GM12878 (cell line): Measurements from ENCODE around the gene CHD1.

ENCODE experiments used
- CTCF ChIP-seq, 3 experiments: IDR thresholded peaks in 2 of 3; conservative IDR thresholded peaks in 1 of 3; 2 replicates each; pipeline ENCODE4 v1.5.1; 2011; ENCODE audit warnings: low read depth in 3 of 3, low read length in 3 of 3, mild to moderate bottlenecking in 3 of 3, control low read depth in 2 of 3, moderate library complexity in 2 of 3, inconsistent platforms in 1 of 3, mixed read lengths in 1 of 3; ENCODE audit not compliant: control insufficient read depth in 2 of 3, insufficient read depth in 1 of 3; ENCODE audit errors: extremely low read depth in 1 of 3
- IRF3 ChIP-seq: fragments of 450-650 bp; IDR thresholded peaks from 2 replicates; pipeline ENCODE4 v1.6.1; 2014; ENCODE audit warnings: mild to moderate bottlenecking

GRCh38 chr5:98877600-98877999 lies 51.2 kb downstream of the CHD1 start:
- TF ChIP-seq CTCF (IDR thresholded peaks at IDR 0.05 in 2 of 3, conservative IDR thresholded peaks at IDR 0.05 in 1 of 3; ENCODE audit: control insufficient read depth in 2 of 3, extremely low read depth in 1 of 3, insufficient read depth in 1 of 3, low read depth in 3 of 3, low read length in 3 of 3) (no peak), IRF3 (no peak)
